Measurements from ENCODE around the gene CSAD.
A peak's percentile ranks its signal among the peaks of the same experiment; 100 is the strongest.

The CSAD gene

DNA sequence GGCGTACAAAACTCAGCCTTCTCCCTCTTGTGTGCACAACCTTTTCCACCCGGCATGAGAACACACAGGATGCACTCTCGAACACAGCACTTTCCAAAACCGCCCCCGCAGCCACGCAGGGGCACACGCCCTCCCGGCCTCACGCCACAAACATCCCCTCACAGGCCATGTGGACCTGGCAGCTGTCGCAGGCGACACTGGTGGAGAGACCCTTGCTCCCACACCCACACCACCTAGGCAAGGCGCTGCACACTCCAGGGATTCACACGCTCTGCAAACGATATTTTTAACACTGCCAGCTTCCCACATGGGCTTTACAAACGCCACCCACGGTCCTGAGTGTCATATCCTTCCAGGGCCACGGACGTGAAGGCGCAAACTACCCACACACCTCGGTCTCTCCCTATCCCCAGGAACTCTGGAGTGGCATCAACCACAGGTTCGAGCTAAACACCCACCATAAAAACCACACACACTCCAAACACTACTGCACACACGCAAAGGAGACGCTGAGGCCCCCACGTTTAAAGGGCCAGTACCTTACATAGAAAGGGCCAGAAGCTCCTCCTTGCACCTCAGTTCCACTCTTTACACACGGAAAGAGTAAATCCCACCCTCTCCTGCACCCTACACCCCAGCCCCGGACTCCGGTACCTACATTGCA lies 38.7 kb upstream of the CSAD start:
- no peak for DNase-seq (ENCODE audit: extremely low spot score)
- ChIA-PET CTCF (interaction anchor here (0.5 to 1.3 kb wide), 4 partner anchors 20 to 257 kb away, joined by 3 to 4 read pairs (median 3); partner anchors contain the start of genes AAAS and ESPL1), POLR2A (interaction anchor here (1.1 to 2.7 kb wide), 8 partner anchors 11 to 282 kb away, joined by 3 to 13 read pairs (median 6); partner anchors contain the start of genes AAAS, ESPL1, PFDN5 and TARBP2)
- peak; percentile 79 for TF ChIP-seq TARDBP (IDR thresholded peaks at IDR 0.05)
- TF ChIP-seq, protein P1, sequence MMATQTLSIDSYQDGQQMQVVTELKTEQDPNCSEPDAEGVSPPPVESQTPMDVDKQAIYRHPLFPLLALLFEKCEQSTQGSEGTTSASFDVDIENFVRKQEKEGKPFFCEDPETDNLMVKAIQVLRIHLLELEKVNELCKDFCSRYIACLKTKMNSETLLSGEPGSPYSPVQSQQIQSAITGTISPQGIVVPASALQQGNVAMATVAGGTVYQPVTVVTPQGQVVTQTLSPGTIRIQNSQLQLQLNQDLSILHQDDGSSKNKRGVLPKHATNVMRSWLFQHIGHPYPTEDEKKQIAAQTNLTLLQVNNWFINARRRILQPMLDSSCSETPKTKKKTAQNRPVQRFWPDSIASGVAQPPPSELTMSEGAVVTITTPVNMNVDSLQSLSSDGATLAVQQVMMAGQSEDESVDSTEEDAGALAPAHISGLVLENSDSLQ (IDR thresholded peaks at IDR 0.05) = no peak

DNA sequence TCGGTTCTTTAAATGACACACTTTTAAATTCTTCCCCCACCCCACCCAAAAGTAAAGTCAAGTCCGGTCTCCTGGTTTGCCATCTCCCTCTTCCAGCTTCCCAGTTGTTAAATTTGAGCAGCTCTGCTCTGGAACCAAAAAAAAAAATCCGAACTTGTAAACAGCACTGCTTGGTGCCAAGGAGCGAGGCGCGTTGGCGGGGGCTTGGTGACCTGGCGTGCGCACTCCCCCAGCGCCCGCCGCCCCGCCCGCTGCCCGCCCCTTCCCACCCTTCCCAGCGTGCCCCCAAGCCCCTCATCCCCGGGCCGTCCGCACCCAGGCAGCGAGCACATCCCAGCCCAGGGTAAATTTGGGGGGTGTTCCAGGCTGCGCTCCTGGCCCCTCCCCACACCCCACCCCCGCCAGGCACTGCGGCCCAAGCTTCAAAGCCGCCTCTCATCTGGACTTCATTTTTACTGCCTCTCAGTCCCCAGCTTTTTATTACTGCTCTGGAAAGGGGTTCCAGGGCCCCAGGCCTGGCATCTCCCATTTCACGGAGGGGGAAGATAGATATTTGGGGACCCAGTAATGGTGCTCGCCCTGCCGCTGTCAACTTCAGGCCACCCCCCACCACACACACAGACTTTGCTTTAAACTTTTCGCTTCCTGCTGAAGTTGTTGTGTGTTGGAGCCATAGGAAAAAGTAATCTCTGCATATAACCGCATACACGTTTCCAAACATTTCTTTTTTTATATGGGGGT lies 38.0 kb upstream of the CSAD start:
- DNase-seq (ENCODE audit: extremely low spot score) = no peak
- TF ChIP-seq BHLHE40 (IDR thresholded peaks at IDR 0.05; ENCODE audit: borderline replicate concordance) (no peak), NFRKB (IDR thresholded peaks at IDR 0.05) (no peak), FOXA1 (IDR thresholded peaks at IDR 0.05) (no peak), SP1 (IDR thresholded peaks at IDR 0.05) (no peak), FOXM1 (IDR thresholded peaks at IDR 0.05; ENCODE audit: borderline replicate concordance) (no peak), L3MBTL2 (conservative IDR thresholded peaks at IDR 0.05) (no peak), FOXK2 (IDR thresholded peaks at IDR 0.05) (no peak), ZNF384 (IDR thresholded peaks at IDR 0.05) (no peak), TARDBP (IDR thresholded peaks at IDR 0.05) (no peak), ELF4 (IDR thresholded peaks at IDR 0.05) (no peak), SUZ12 (IDR thresholded peaks at IDR 0.05) (no peak)
- TF ChIP-seq, protein P1 (IDR thresholded peaks at IDR 0.05) = no peak
- POLR2A ChIA-PET = interaction anchor here (1.0 to 2.6 kb wide), 6 partner anchors 50 to 126 kb away, joined by 3 to 13 read pairs (median 8); partner anchors contain the start of genes AAAS, ESPL1 and PFDN5
- CTCF ChIA-PET = interaction anchor here (0.5 to 1.2 kb wide), 3 partner anchors 20 to 103 kb away, joined by 3 read pairs; partner anchors contain the start of gene AAAS

DNA sequence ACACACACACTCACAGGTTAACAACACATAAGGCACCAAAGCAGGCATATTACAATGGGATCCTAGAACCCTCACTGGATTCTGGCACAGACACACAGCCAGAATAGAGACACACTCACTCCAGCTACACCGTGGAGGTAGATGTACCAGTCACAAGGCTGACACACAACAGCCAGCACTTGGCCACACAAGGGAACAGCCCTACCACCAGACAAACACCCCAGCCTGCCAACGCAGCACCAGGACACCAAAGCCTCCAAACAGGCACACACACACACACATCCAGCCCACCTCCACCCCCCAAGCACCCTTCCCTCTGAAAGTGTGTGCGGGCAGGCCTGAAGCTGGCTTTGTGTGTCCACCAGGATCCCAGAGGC lies 37.2 kb upstream of the CSAD start:
- no peak for DNase-seq (ENCODE audit: extremely low spot score)
- ChIA-PET CTCF (interaction anchor here (0.8 to 1.2 kb wide), 2 partner anchors 104 to 106 kb away, joined by 3 to 7 read pairs; partner anchors contain the start of gene AAAS), POLR2A (interaction anchor here (1.0 to 2.6 kb wide), 4 partner anchors 33 to 127 kb away, joined by 3 to 11 read pairs (median 4); partner anchors contain the start of gene AAAS)
- TF ChIP-seq ELF4 (IDR thresholded peaks at IDR 0.05) (no peak), FOXK2 (IDR thresholded peaks at IDR 0.05) (no peak), HDGF (IDR thresholded peaks at IDR 0.05; ENCODE audit: borderline replicate concordance) (no peak), CTBP1 (IDR thresholded peaks at IDR 0.05; ENCODE audit: borderline replicate concordance) (no peak), ZNF384 (IDR thresholded peaks at IDR 0.05) (no peak), NFRKB (IDR thresholded peaks at IDR 0.05) (no peak), SP1 (IDR thresholded peaks at IDR 0.05) (no peak), FOXA1 (IDR thresholded peaks at IDR 0.05) (no peak), FOXM1 (IDR thresholded peaks at IDR 0.05; ENCODE audit: borderline replicate concordance) (no peak), ARNT (IDR thresholded peaks at IDR 0.05) (no peak)

DNA sequence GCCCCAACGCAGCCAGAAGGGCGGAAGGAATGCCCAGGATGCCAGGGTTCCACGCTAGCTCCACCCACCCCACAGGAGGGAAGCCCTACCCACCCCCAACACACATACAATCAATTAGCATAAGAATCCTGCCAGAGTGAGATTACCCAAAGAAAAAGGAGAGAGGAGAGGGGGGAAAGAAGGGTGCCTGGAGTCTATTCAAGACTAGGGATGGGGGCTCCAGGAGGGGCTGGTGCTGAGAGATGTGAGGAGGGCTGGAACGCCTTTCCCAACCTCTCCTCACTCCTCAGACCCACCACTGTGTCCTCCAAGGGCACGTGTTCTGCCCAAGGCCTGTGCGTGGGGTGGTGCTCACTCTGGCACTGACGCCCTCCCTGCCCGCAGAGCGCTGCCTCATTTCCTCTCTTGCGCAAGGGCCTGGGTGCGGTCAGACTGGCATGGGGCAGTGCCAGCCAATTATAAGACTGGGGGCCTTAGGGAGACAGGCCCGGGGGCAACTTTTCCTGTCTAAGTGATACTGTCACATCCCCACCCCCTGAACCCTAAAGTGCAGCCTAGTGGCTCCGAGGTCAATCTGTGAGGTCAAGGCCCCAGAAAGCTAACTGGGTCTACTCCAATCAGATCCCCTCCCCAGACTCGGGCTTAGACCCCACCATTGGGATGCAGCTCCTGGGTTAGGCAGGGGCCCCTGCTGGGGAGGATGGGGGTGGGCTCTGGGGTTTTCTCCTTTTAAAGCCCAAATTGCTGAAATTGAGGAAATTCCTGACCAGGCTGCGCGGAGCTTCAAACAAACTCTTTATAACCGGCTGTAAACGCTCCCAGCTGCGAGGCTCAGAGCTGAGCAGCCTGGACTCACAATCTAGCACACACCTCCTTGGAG lies 36.6 kb upstream of the CSAD start:
- ChIA-PET CTCF (interaction anchor here (0.8 to 1.2 kb wide), 2 partner anchors 104 to 106 kb away, joined by 3 to 7 read pairs; partner anchors contain the start of gene AAAS), POLR2A (interaction anchor here (1.0 to 2.6 kb wide), 5 partner anchors 34 to 128 kb away, joined by 3 to 11 read pairs (median 4); partner anchors contain the start of genes AAAS and PFDN5)
- TF ChIP-seq TARDBP (IDR thresholded peaks at IDR 0.05) = no peak
- no peak for TF ChIP-seq ZNF384 (IDR thresholded peaks at IDR 0.05)
- TF ChIP-seq, protein P1 (IDR thresholded peaks at IDR 0.05) = no peak
- TF ChIP-seq FOXK2 (IDR thresholded peaks at IDR 0.05) = no peak
- no peak for TF ChIP-seq HDGF (IDR thresholded peaks at IDR 0.05; ENCODE audit: borderline replicate concordance)
- TF ChIP-seq BHLHE40 (IDR thresholded peaks at IDR 0.05; ENCODE audit: borderline replicate concordance) = no peak
- no peak for TF ChIP-seq L3MBTL2 (conservative IDR thresholded peaks at IDR 0.05)
- TF ChIP-seq SP1 (IDR thresholded peaks at IDR 0.05) = no peak
- TF ChIP-seq LEF1 (IDR thresholded peaks at IDR 0.05; ENCODE audit: borderline replicate concordance) = no peak
- TF ChIP-seq FOXA1 (IDR thresholded peaks at IDR 0.05) = no peak
- no peak for DNase-seq (ENCODE audit: extremely low spot score)

DNA sequence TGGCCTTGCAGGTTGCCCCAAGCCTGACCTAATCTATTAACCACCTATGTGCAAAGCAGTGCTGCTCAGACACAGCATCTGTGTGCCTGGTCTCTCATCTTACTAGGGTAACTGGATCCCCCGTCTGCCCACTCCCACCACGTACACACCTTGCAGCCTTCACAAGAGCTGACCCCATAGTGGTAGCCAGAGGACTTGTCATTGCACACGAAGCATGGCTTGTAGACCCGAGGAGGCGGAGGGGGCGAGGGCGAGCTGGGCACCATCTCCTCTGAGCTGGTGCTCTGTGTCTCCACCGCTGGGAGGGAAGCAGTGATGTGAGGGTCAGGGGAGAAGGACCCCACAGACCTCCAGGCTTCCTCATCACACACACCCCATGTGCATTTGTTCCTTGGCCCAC lies 34.8 kb upstream of the CSAD start:
- ChIA-PET POLR2A (interaction anchor here (1.4 to 2.4 kb wide), 3 partner anchors 36 to 52 kb away, joined by 5 to 12 read pairs (median 10); partner anchors contain the start of gene ESPL1), CTCF (interaction anchor here (1.0 to 5.0 kb wide), 3 partner anchors 36 to 72 kb away, joined by 3 to 70 read pairs (median 20); partner anchors contain the start of gene ESPL1)
- DNase-seq (ENCODE audit: extremely low spot score) = no peak
- TF ChIP-seq CTBP1 (IDR thresholded peaks at IDR 0.05; ENCODE audit: borderline replicate concordance) (no peak), ARNT (IDR thresholded peaks at IDR 0.05) (no peak), NFRKB (IDR thresholded peaks at IDR 0.05) (no peak)

All from HEK293T (cell line).